ENCODE data around the gene LMO4.

Gene LMO4

DNA sequence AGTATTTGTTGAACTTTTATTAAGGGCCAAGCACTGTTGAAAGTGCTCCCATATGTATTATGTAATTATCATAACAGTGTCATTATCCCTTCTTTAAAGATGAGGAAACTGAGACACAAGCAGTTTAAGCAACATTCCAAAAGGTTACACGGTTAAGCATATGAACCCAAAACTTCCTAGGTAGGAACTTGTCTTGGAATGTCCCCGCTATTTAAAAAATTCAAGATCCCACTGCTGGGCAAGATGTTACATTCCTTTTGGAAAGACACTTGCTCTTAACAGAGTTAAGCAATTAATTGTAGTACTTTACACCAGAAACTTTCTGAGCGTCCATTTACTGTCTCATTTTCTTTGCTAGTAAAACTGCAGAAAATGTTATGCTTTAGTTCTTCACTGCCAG is 15.6 kb downstream of the LMO4 start:
- TF ChIP-seq, protein P1, sequence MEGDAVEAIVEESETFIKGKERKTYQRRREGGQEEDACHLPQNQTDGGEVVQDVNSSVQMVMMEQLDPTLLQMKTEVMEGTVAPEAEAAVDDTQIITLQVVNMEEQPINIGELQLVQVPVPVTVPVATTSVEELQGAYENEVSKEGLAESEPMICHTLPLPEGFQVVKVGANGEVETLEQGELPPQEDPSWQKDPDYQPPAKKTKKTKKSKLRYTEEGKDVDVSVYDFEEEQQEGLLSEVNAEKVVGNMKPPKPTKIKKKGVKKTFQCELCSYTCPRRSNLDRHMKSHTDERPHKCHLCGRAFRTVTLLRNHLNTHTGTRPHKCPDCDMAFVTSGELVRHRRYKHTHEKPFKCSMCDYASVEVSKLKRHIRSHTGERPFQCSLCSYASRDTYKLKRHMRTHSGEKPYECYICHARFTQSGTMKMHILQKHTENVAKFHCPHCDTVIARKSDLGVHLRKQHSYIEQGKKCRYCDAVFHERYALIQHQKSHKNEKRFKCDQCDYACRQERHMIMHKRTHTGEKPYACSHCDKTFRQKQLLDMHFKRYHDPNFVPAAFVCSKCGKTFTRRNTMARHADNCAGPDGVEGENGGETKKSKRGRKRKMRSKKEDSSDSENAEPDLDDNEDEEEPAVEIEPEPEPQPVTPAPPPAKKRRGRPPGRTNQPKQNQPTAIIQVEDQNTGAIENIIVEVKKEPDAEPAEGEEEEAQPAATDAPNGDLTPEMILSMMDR (IDR thresholded peaks at IDR 0.05; ENCODE audit: insufficient read depth, low read depth, low read length, missing control alignments), result no peak
- no peak overlapping the region for H3K4me3 ChIP-seq (ENCODE audit: low read length)
- DNase-seq (ENCODE audit: low read depth), result no peak

DNA sequence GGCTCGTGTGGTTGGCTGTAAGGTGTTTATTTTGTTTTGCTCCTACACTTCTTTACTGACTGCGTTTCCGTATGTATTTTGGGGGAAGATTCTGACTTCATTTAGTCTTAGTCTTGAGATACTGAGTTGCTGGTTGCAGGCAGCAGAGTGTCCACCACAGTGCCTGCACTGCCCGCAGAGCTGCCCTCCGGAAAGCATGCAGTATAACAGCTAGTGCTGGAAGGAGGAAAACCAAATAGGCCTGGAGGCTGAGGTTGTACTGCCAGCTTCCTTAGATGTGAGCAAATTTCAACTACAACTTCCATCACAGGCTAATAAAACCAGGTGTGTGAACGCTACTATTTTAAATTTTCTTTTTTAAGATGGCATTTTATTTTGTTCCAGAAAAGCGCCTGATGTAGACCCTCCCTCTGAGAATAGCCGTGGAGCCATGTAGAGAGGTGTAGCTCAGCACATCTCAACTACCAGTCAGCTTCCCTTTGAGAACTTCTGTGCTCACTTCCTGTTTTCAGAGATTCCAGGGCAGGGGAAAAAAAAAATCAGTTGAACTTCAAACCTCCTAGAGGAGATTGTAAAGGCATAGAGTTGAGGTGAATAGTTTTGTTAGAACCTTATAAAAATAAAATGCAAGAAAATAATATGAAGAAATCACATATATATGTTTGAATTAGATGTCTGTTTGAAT is 17.6 kb downstream of the LMO4 start:
- H3K4me3 ChIP-seq (ENCODE audit: low read length), result no peak overlapping the region
- TF ChIP-seq, protein P1 (IDR thresholded peaks at IDR 0.05; ENCODE audit: insufficient read depth, low read depth, low read length, missing control alignments), result no peak
- DNase-seq (ENCODE audit: low read depth), result no peak

DNA sequence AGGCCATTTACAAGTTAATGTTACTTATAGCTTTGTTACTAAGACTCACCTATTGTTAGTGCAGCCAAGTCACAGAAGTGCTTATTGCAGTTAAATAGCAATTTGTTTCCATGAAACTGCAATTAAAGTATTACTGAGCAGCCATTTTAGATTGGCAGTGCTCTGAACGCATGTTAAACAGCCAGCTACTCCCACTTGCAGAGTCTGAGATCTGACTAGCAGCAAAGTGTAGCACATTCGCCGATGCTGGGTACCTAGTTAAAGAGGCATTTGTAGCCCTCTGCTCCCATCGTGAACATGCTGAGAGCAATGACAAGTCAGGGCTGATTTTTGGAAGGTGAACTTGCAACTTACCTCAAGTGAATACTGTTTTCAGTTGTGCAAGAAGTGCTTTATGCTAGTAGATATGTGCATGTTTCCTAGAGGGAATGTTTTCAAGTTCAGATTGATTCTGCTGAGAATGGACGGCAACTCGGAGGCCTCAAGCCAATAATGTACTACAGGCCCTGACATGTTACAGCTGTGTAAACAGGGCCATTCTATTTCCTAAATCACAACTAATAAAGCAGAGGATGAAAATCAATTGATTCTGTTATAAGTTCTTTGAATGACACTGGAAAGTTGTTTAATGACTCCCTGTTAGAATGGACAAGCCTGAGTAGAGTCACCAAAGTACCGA is 19.8 kb downstream of the LMO4 start:
- TF ChIP-seq, protein P1 (IDR thresholded peaks at IDR 0.05; ENCODE audit: insufficient read depth, low read depth, low read length, missing control alignments), result no peak
- no peak overlapping the region for H3K4me3 ChIP-seq (ENCODE audit: low read length)
- DNase-seq (ENCODE audit: low read depth), result peak; percentile 43

DNA sequence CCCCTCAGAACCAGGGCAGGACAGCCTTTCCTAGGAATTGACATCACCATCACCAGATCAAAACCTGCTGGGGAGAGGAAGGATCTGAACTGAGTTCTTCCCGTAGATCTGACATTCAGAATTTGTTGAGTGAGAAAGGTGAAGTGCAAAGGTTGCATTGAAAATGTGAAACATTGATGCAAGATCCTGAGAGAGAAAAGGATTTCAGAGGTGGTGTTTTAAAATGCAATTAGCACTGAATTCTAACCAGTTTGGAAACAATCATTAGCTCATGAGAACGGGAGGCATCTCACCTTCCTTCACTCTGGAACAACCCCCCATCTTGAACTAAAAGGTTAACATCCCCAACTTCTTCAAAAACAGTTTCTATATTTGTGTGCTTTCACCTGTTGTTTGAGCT is 20.4 kb downstream of the LMO4 start:
- no peak for DNase-seq (ENCODE audit: low read depth)
- TF ChIP-seq, protein P1 (IDR thresholded peaks at IDR 0.05; ENCODE audit: insufficient read depth, low read depth, low read length, missing control alignments), result no peak

DNA sequence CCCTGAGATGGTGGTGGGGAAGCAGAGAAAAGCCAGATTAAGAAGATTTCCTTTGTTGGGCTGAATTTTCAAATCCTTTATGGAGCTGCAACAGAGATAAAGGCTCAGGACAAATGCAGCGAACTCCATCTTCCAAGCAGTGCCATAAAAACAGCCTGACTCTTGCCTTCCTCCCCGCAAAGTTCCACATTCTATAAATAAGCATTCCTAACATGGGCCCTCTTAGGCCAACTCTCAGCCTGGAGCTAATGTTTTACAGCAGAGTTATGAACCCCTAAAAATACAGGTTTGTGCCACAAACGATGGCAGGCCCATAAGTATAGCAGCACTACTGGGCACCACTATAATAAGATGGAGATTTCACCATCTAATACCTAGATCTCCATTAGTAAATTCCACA is 27.2 kb downstream of the LMO4 start:
- no peak for DNase-seq (ENCODE audit: low read depth)
- H3K4me3 ChIP-seq (ENCODE audit: low read length), result no peak overlapping the region
- TF ChIP-seq, protein P1 (IDR thresholded peaks at IDR 0.05; ENCODE audit: insufficient read depth, low read depth, low read length, missing control alignments), result no peak

More for the DNA sequence above, 20.4 kb downstream of the LMO4 start:
- H3K4me3 ChIP-seq (ENCODE audit: low read length), result no peak overlapping the region

DNA sequence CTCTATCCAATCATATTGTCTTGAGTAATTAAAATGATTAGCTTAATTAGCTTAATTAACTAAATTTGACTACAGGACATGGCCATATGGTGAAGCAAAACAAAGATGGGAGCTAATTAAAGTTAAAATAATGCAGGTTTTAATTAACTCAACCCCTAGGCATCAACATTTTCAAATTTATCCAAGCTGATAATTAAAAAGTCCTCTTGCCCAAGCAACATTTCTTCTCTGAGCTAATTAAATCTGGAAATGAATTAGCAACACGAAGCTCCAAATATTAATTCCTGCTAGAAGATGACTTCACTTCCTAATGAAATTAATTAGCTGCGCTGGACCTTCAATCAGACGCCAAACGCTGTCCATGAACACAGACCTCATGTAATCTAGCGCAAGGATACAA is 27.9 kb downstream of the LMO4 start:
- H3K4me3 ChIP-seq (ENCODE audit: low read length), result no peak overlapping the region
- no peak for DNase-seq (ENCODE audit: low read depth)
- TF ChIP-seq, protein P1 (IDR thresholded peaks at IDR 0.05; ENCODE audit: insufficient read depth, low read depth, low read length, missing control alignments), result no peak
